AG10803 (cell line): ENCODE measurements around the gene CDK5.

Source experiments
- DNase-seq: peaks from one replicate; pipeline ENCODE4 v3.0.0; 2010; ENCODE audit warnings: low read depth
- H3K4me3 ChIP-seq: 2 replicates; pipeline ENCODE4 v1.5.1; 2011; ENCODE audit warnings: mild to moderate bottlenecking, low read length, control low read depth
- CTCF ChIP-seq: conservative IDR thresholded peaks from 2 replicates; pipeline ENCODE4 v1.5.1; 2011; ENCODE audit warnings: mild to moderate bottlenecking, low read length, control low read depth, inconsistent platforms

CDK5 gene

DNA sequence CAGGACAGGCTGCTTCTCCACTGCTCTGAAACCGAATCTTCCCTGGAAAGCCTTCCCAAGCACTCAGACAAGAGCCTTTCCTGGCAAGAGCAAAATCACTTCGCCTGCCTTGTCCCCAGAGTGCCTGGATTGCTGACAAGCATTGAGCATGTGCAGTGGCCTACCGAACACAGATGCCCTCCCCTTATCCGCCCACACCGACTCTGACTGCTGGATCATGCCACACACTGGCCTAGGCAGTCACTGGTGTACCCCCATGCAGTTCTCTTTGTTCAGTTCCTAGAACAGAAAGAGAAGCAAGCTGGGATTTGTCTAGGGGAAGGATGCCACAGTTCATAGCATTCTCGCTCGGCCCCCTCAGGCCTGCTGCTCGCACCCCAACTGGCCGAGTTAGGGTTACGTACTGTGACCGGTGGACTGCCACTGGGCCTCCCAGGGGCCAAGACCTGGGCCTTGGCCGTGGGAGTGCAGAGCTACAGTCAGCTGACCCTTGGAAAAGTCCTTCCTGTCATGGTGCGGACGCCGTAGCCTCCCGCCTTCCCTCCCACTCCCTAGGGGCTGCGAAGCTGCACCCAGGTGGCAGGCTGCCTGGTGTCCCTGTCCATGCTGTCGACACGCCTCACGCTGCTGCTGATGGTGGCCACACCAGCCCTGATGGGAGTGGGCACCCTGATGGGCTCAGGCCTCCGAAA, 22.5 kb downstream of the CDK5 start:
- no peak overlapping the region for H3K4me3 ChIP-seq
- TF ChIP-seq CTCF, result no peak

DNA sequence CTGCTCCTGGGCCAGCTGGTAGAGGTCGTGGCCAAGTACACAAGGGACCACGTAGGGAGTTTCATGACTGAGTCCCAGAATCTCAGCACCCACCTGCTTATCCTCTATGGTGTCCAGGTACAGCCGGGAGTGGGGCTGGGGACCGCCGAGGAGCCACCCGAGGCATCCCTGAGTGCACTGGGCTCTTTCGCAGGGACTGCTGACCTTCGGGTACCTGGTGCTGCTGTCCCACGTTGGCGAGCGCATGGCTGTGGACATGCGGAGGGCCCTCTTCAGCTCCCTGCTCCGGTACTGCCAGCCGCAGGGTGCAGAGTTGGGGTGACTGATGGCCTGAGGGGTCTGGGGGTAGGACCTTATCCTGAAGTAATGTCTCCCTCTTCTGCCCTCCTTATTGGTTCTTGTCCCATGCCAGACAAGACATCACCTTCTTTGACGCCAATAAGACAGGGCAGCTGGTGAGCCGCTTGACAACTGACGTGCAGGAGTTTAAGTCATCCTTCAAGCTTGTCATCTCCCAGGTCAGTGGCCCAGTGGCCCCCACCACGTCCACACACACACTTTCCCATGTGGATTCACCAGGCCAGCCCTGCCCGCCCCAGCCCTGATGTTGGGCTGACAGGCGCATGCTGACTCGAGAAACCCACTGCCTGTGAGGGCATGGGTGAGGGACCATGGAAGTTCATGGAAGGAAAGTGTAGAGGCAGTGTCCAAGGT, 23.2 kb downstream of the CDK5 start:
- DNase-seq, result no peak
- no peak overlapping the region for H3K4me3 ChIP-seq
- TF ChIP-seq CTCF, result no peak

More for the DNA sequence above, 22.5 kb downstream of the CDK5 start:
- no peak for DNase-seq

DNA sequence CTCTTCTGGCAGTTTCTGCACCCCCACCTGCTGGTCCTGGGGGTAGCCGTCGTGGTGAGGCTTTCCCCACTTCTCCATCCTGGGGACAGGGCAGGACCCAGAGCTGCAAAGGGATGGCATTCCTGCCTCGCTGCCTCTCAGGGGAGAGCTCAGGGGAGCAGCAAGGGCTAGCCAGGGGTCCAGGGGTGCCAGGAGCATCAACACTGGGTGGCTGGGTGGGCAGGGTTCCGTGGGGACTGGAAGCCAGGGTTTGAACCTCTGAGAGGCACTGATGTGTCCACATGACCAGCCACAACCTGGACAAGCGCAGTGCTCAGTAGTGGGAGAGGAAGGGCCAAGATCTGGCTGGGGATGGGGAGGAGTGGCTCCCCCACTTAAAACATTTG, 23.8 kb downstream of the CDK5 start:
- TF ChIP-seq CTCF, result no peak
- H3K4me3 ChIP-seq, result no peak overlapping the region
- no peak for DNase-seq

GRCh38 chr7:151032936-151033863, 24.5 kb downstream of the CDK5 start:
- TF ChIP-seq CTCF, result no peak
- H3K4me3 ChIP-seq, result no peak overlapping the region
- DNase-seq, result no peak

- no peak overlapping the region for H3K4me3 ChIP-seq
- no peak for TF ChIP-seq CTCF
- no peak for DNase-seq
Measured at GRCh38 chr7:151031011-151031410, 26.7 kb downstream of the CDK5 start.

GRCh38 chr7:151028948-151029501, 28.7 kb downstream of the CDK5 start:
- no peak for DNase-seq
- TF ChIP-seq CTCF, result no peak

More at GRCh38 chr7:151028948-151029501, 28.7 kb downstream of the CDK5 start:
- peak overlapping the region; percentile 88 for H3K4me3 ChIP-seq
